GM18868 (cell line): ENCODE measurements around the gene PRSS16.

Source experiments
- ATAC-seq: cut with Tn5 transposase; IDR thresholded peaks from one replicate; pipeline ENCODE4 v1.9.1; 2021; ENCODE audit warnings: mild to moderate bottlenecking, moderate library complexity; ENCODE audit not compliant: unreplicated experiment

The PRSS16 gene

GRCh38 chr6:27281105-27281539, 33.6 kb downstream of the PRSS16 start:
- ATAC-seq, result no peak

DNA sequence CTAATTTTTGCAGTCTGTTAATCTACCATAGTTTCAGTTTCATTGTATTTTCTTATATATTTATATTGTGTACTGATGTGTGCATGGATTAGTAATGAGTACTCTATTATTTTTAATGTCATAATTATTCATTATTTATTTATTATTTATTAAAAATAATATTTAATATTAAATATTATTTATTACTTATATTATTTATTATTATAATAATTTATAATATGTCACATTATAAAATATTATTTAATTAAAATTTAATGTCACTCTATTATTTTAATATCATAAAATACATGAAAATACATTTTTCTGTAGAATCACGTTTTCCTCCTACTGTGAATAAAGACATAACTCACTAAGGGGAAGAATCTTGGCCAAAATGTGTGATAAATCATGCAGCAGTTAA, 34.1 kb downstream of the PRSS16 start:
- ATAC-seq, result no peak

DNA sequence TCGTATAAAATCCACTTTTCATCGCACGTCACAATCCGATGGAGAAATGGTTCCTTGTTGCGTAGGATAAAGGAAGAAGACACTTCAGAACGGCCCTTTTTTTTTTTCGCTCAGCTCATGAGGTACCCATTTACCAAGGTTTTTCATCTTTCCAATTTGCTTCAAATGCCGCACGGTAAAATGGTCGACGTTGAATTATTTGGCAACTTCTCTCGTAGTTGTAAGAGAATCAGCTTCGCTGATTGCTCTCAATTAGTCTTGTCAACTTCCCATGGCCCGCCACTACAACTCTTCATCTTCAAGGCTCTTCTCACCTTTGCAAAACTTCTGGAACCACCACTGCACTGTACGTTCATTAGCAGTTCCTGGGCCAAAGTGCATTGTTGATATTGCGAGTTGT, 35.8 kb downstream of the PRSS16 start:
- ATAC-seq, result no peak

DNA sequence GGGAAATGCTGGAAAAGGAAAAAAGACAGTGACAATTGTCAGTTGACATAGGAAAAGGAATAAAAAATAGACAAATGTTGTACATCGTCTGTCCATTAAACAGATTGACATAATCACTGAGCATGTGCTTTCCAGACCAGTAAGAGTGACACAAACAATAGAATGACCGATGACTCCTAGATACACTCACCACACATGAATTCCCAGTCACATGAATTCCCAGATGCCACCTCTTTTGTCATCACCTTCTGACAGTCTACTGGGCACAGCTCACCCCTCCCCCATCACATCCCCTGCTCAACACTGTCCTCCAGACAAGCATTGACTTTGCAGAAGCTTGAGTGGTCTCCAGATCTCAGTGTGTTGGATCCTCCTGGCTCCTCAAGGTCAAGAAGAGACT, 38.6 kb downstream of the PRSS16 start:
- no peak for ATAC-seq

DNA sequence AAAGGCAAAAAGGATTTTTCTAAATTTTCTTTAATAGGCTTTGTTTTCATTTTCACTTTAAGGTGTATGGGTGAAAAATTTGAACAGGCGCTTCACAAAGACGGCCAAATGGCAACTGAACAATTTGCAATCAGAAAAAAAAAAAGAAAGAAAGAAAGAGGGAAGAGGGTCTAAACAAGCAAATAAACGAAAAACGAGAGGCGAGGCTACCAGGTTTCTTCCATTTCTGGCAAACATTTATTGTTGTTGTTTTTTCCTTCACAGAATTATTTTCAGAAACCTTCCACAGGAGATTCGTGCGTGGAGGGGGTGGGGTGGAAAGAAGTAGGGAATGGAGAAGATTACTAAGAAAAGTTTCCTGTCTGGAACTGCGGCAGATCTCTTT, 40.2 kb downstream of the PRSS16 start:
- ATAC-seq, result no peak

DNA sequence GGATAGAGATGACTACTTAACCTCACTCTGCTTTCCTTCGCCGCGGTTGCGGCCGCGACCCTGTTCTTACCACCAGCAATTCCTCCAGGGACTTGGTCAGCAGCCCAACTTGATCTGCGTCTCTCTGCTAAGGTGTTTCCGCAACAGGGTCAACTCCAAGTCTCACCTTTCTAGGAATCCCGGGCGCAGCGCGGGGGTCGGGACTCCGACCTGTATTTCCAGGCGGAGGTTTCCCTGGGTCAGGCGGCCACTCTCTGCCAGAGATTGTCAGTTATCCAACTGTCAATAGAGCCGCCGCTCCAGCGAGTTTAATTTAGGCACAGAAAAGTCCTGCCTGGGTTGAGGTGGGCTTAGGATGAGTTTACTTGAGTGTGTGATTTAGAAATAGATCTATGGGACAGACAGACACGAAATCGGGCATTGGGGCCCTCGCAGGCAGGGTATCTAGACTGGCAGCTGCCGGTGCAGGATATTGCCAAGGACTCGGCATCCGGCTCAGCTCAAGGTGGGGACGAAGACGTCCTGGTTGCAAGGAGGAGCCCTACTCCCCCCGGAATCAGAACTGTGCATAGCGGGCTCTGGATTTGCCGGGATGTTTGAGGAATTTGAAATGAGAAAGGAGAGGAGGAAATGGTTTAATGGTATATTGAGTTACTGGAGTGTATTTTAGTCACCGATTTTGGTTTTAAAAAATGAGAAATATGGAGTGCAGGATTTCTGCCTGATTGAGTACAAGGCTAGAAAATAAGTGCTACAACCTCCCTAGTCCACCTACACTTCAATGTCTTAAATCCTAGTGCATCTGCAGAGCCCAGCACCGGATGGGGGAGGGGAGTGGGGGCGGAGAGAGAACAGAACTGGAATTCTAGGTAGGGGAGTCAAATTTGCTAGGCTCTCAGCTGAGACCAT, 40.9 kb downstream of the PRSS16 start:
- no peak for ATAC-seq

DNA sequence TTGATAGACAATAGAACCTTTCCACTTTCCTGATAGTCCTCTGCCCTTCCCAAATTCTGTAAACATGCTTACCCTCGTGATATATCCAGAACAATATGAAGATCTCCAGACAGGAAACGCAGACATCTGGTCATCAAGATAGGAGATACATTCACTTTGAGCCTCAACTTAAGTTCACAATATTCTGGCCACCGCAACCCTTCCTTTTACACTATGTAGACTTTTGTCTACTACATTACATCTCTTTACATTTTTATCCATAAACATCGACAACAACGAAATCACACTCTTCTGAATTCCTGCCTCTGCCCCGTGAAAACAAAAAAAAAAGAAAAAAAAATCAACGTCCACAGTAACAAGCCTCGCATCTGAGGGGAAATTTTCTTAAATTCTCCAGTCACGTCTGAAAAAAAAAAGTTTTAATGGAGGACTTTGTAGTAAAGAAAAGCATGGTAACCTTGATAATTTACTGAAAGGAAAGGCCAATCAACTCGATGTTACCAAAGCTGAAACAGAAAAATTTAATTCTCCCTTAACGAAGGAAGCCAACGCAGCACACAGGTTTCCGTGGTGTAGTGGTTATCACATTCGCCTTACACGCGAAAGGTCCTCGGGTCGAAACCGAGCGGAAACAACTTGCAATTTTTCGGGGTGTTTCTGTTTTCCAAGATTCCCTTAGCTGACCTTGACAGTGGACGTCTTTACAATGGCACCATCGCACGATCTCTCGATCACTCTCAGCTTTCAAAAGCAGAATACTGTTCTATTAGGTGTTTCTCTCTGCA, 42.8 kb downstream of the PRSS16 start:
- ATAC-seq, result no peak

DNA sequence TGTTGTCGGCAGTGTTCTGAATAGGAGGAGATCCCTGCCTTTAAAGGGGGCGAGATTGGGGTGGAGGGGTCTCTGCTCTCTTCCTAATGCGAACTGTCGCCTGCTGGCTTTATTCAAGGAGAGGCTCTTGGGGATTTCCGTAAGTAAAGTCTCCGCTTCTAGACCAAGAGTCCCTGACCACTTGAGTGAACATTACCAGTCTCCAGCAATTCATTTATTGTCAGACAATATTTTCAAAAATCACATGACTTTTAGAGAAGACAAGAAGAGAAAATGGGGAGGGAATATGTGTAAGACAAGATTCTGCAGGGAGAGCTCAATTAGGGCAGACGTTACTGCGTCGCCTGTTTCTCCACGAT, 43.3 kb downstream of the PRSS16 start:
- ATAC-seq, result no peak

GRCh38 chr6:27293436-27294098, 46.1 kb downstream of the PRSS16 start:
- no peak for ATAC-seq

- ATAC-seq, result no peak
Measured at GRCh38 chr6:27294409-27294808, 46.9 kb downstream of the PRSS16 start.

DNA sequence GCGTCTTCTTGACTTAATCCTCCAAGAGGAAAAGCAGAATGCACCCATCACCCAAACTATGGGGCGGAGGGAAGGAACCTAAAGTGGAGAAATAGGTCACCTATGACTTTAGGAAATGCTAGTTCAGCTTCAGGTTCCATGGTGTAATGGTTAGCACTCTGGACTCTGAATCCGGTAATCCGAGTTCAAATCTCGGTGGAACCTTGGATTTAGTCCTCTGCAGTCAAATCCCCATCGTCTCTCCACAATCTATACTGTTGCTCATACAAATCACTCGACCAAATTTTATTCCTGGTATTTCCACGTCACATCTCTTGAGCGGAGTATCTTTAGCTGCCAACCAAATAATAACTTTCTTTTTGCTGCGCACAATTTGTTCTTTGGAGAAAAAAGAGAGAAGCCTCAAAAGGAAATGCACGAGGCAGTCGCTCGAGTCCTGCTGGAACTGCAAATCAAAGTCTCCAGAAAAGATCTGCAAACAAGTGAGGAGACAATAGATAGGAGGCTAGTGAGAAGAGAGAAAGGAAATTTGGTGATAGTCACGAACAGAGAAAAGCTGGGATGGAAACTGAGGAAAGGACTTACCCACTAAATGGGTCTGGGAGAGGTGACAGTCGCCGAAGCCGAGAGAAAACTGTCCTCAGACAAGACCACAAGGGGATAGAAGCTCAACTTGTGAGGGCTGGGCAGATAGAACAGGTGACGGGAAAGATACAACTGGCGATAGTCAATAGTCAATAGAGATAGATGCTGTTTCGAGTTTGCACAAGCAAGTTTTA, 48.0 kb downstream of the PRSS16 start:
- ATAC-seq, result no peak

DNA sequence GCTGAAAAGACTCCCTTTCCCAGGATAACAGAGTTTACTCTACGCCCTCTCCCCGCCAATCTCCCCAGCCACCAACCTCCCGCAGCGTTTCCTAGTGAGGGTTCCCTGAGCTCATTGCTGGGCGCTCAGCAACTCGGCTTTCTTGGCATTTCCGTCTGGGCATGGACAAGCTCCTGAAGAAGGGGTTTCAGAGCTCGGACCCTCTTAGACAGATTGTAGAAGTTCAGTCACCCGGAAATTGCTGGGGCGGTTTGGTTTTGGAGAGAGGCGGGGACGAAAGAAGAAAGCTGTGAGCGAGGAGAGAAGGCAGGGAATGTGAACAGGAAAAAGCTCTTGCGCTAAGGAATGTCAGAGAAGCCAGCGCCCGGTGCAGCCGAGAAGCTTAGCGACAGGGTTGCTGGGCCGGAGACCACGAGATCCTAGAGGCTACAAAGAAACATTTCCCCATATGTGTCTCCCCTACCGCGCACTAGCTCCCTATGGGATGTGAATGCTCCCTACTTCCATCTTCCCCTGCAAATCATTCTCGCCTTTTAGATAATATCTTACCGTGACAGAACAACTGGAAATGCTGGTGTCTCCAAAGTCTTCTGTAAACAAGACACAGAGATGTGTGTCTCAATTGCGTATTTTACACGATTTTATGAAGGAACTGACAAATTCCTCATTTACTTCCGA, 48.7 kb downstream of the PRSS16 start:
- ATAC-seq, result no peak

GRCh38 chr6:27297484-27297856, 50.0 kb downstream of the PRSS16 start:
- ATAC-seq, result no peak

GRCh38 chr6:27297857-27298730, 50.6 kb downstream of the PRSS16 start:
- no peak for ATAC-seq

DNA sequence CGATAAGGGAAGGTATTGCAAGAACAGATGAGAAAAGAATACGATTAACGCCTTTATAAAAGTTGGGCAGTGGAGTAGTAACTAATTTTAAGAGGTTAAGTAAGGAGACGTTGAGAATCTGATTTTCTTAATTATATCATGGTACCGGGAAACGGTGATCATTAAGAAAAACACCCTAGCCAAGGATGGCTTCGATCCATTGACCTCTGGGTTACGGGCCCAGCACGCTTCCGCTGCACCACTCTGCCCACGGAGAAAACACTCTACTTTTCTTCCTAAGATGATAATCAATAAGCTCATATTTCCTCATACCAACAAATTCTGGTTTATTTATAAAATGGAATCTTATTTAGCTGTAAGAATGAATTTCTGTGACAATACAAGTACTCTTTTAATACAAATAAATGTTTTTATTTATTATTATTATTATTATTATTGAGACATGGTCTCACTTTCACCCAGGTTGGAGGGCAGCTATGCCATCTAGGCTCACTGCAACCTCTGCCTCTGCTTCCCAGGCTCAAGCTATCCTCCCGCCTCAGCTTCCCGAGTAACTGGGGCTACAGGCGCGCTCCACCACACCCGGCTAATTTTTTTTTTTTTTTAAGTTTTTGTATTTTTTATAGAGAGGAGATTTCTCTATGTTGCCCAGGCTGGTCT, 56.2 kb downstream of the PRSS16 start:
- no peak for ATAC-seq
